Endothelial cell of umbilical vein (primary cell): ENCODE data around the gene C19orf44. TPM values are rescaled to one million over a fixed set of nuclear protein-coding genes. Genes with fewer than 3 reads are reported as not detected.

Source experiments
- BruUV-seq: library from RNA; stranded (reverse); fragments of 400-500 nt; replicated peaks from 2 replicates; lab custom pipeline; 2021; lab: Mats Ljungman, UMichigan
- CTCF ChIA-PET: fragments of 300-600, 350-600 bp; sonication (Branson Sonifier 250); formaldehyde crosslinking; loops from one replicate; lab custom pipeline; 2021; ENCODE audit warnings: antibody characterized with exemption, inconsistent platforms; lab: Charles Lee
- POLR2A ChIA-PET: fragments of 300-600, 350-600 bp; sonication (Branson Sonifier 250); formaldehyde crosslinking; loops from one replicate; lab custom pipeline; 2021; ENCODE audit warnings: antibody characterized with exemption, inconsistent platforms; lab: Charles Lee
- DNase-seq: peaks from one replicate; pipeline ENCODE4 v3.0.0-alpha.2; 2011; ENCODE audit warnings: low read depth, low spot score
- FAIRE-seq: peaks from 2 replicates; lab custom pipeline; 2011; peaks lifted over from hg19 to GRCh38; lab: Jason Lieb, UNC
- H2AFZ ChIP-seq: 2 replicates; pipeline ENCODE4 v1.6.0; 2012; ENCODE audit warnings: low read depth, low read length, control low read depth, inconsistent platforms
- H3K27ac ChIP-seq: 2 replicates; pipeline ENCODE4 v1.5.1; 2011; ENCODE audit warnings: low read depth, mild to moderate bottlenecking, control low read depth, low read length, moderate library complexity; ENCODE audit not compliant: insufficient read depth
- H3K27me3 ChIP-seq, 2 experiments: 2 replicates each; pipeline versions ENCODE4 v1.6.0 to v1.6.1; 2011; ENCODE audit warnings: low read length in 2 of 2, mixed read lengths in 1 of 2; ENCODE audit not compliant: control insufficient read depth in 2 of 2, insufficient read depth in 2 of 2
- H3K36me3 ChIP-seq, 2 experiments: 2 replicates in 1 of 2; 3 replicates in 1 of 2; pipeline ENCODE4 v1.5.1; 2011; ENCODE audit warnings: low read length in 2 of 2, mild to moderate bottlenecking in 1 of 2, moderate library complexity in 1 of 2; ENCODE audit not compliant: control insufficient read depth in 2 of 2, insufficient read depth in 2 of 2; ENCODE audit errors: extremely low read depth in 1 of 2
- H3K4me1 ChIP-seq: 3 replicates; pipeline ENCODE4 v1.5.1; 2011; ENCODE audit warnings: mild to moderate bottlenecking, low read length; ENCODE audit not compliant: control insufficient read depth, insufficient read depth; ENCODE audit errors: extremely low read depth
- H3K4me2 ChIP-seq: 2 replicates; pipeline ENCODE4 v1.6.1; 2011; ENCODE audit warnings: low read length, control low read depth, mixed read lengths; ENCODE audit not compliant: insufficient read depth
- H3K4me3 ChIP-seq, 3 experiments: fragments of 200-600 bp in 1 of 3; sonication (generic), shearing (Covaris generic) in 1 of 3; replicated peaks in 1 of 3; 2 replicates each; pipeline ENCODE4 v1.5.1; 2011 to 2016; ENCODE audit warnings: control low read depth in 3 of 3, low read length in 3 of 3, mild to moderate bottlenecking in 2 of 3, inconsistent platforms in 1 of 3, low read depth in 1 of 3, moderate library complexity in 1 of 3; ENCODE audit not compliant: insufficient read depth in 1 of 3
- H3K79me2 ChIP-seq: 2 replicates; pipeline ENCODE4 v1.6.0; 2012; ENCODE audit warnings: low read length, inconsistent platforms; ENCODE audit not compliant: control insufficient read depth, insufficient read depth
- H3K9ac ChIP-seq: replicated peaks from 2 replicates; pipeline ENCODE3; 2011; ENCODE audit warnings: low read length, control low read depth; ENCODE audit not compliant: insufficient read depth; ENCODE audit errors: extremely low read depth
- H3K9me1 ChIP-seq: replicated peaks from 3 replicates; pipeline ENCODE4 v1.6.0; 2011; ENCODE audit warnings: mild to moderate bottlenecking, low read length; ENCODE audit not compliant: control insufficient read depth, insufficient read depth; ENCODE audit errors: extremely low read depth
- H3K9me3 ChIP-seq: replicated peaks from 2 replicates; pipeline ENCODE4 v1.5.1; 2012; ENCODE audit warnings: low read length, inconsistent platforms; ENCODE audit not compliant: control insufficient read depth, insufficient read depth
- H4K20me1 ChIP-seq: replicated peaks from 2 replicates; pipeline ENCODE3; 2011; ENCODE audit warnings: mild to moderate bottlenecking, low read length; ENCODE audit not compliant: control insufficient read depth, insufficient read depth; ENCODE audit errors: extremely low read depth
- EZH2 ChIP-seq: IDR thresholded peaks from 2 replicates; pipeline ENCODE4 v1.6.1; 2012; ENCODE audit warnings: borderline replicate concordance, low read depth, mild to moderate bottlenecking, moderate library complexity, low read length, inconsistent platforms; ENCODE audit not compliant: severe bottlenecking
- FOS ChIP-seq: IDR thresholded peaks from 2 replicates; pipeline ENCODE4 v1.6.1; 2011; ENCODE audit warnings: mild to moderate bottlenecking, low read length, moderate library complexity, borderline replicate concordance; ENCODE audit not compliant: insufficient read depth
- GATA2 ChIP-seq: IDR thresholded peaks from 2 replicates; pipeline ENCODE4 v1.7.0; 2011; ENCODE audit warnings: low read depth, mild to moderate bottlenecking, moderate library complexity, mixed read lengths, low read length; ENCODE audit not compliant: insufficient read length, insufficient read depth
- JUN ChIP-seq: IDR thresholded peaks from 2 replicates; pipeline ENCODE4 v1.6.1; 2011; ENCODE audit warnings: borderline replicate concordance, low read depth; ENCODE audit not compliant: insufficient read length, insufficient read depth
- MYC ChIP-seq: IDR thresholded peaks from one replicate; pipeline ENCODE4 v1.6.1; 2011; ENCODE audit warnings: mild to moderate bottlenecking, low read depth, low read length
- POLR2A ChIP-seq: IDR thresholded peaks from 2 replicates; pipeline ENCODE4 v1.6.1; 2012; ENCODE audit warnings: low read depth, mild to moderate bottlenecking, control low read depth, low read length
- POLR2AphosphoS5 ChIP-seq: IDR thresholded peaks from 2 replicates; pipeline ENCODE4 v1.6.1; 2012; ENCODE audit warnings: low read depth, mild to moderate bottlenecking, control low read depth, low read length, moderate library complexity; ENCODE audit not compliant: insufficient read depth
- dilution Hi-C: fragments of 300-500 bp; cut with MboI; formaldehyde crosslinking; loops from one replicate; pipeline ENCODE4 v1.15.0; 2019; ENCODE audit warnings: low sequenced_read_pairs; ENCODE audit not compliant: extremely low pct_ligation_motif_present
- intact Hi-C: fragments of 100-400 bp; cut with micrococcal nuclease; formaldehyde crosslinking; loops from one replicate; pipeline ENCODE4 v1.10.0; 2022
- polyA plus RNA-seq, 4 experiments: library from polyadenylated mRNA; depleted of rRNA in 3 of 4; stranded (reverse) in 3 of 4; unstranded in 1 of 4; fragments of >200 nt; gene quantifications; 2 replicates each; pipeline versions ENCODE4 v1.2.1 to v1.2.3, GENCODE V29; 2011 to 2012; ENCODE audit warnings: missing spikeins in 1 of 4
- total RNA-seq: library from RNA; stranded (reverse); gene quantifications from 2 replicates; pipeline ENCODE4 v1.2.3, GENCODE V29; 2021
- TF ChIP-seq, protein P1 (sequence below): IDR thresholded peaks from 2 replicates; pipeline ENCODE4 v1.6.1; 2011; ENCODE audit not compliant: insufficient read depth, insufficient read length
- TF ChIP-seq, protein P2 (sequence below), 2 donors: IDR thresholded peaks; 1 replicate in 1 of 2; 2 replicates in 1 of 2; pipeline ENCODE4 v1.5.1; 2011; ENCODE audit warnings: low read length in 2 of 2, mild to moderate bottlenecking in 2 of 2, moderate library complexity in 2 of 2, control low read depth in 1 of 2, inconsistent platforms in 1 of 2, low read depth in 1 of 2; ENCODE audit not compliant: insufficient read depth in 1 of 2; ENCODE audit errors: extremely low read depth in 1 of 2

C19orf44 gene
- total and polyA plus RNA-seq, 2 donors (not counting 3 experiments of a cell fraction or from before 2014, with no cell fraction given): 3.5 to 4.3 TPM

DNA sequence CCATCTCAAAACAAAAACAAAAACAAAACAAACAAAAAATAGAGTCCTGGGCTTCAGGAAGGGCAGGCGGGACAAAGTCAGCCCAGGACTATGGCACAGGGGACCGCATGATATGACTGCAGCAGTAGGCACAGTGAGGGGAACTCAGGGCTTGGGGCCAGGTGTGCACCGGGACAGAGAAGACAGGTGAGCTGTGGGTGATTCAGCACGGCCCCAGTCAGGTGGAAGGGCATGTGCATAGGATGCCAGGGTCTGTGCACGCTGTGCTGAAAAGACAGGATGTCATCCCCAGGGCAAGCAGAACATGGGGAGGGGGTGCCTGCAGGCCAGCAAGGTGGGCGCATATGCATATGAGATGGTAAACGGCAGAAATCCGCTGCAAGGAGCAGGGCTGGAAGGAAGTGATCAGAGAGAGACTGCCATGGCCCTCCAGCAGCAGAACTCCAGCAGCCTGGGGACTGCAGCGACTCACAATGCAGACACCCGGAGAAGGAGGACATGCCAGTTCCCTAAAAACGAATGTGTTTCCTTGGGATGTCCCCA lies 39.5 kb upstream of the C19orf44 start:
- H3K27me3 ChIP-seq: no peaks in the 10 kb centered on the region
- no peak overlapping the region for H3K4me3 ChIP-seq
- intact Hi-C loops (no loop called here), dilution Hi-C loops (no loop called here)
- no peaks in the 10 kb centered on the region for H3K36me3 ChIP-seq
- no peak for DNase-seq
- H3K9ac ChIP-seq: no peak overlapping the region
- H3K4me1 ChIP-seq: peaks cover 19% of the 10 kb centered on the region
- FAIRE-seq: no peak
- peak overlapping the region; percentile 5 for H3K4me2 ChIP-seq
- TF ChIP-seq POLR2A (no peak), POLR2AphosphoS5 (no peak), JUN (no peak), GATA2 (no peak), MYC (no peak), EZH2 (no peak), FOS (no peak)
- TF ChIP-seq, protein P1, sequence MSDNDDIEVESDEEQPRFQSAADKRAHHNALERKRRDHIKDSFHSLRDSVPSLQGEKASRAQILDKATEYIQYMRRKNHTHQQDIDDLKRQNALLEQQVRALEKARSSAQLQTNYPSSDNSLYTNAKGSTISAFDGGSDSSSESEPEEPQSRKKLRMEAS: no peak
- TF ChIP-seq, protein P2, sequence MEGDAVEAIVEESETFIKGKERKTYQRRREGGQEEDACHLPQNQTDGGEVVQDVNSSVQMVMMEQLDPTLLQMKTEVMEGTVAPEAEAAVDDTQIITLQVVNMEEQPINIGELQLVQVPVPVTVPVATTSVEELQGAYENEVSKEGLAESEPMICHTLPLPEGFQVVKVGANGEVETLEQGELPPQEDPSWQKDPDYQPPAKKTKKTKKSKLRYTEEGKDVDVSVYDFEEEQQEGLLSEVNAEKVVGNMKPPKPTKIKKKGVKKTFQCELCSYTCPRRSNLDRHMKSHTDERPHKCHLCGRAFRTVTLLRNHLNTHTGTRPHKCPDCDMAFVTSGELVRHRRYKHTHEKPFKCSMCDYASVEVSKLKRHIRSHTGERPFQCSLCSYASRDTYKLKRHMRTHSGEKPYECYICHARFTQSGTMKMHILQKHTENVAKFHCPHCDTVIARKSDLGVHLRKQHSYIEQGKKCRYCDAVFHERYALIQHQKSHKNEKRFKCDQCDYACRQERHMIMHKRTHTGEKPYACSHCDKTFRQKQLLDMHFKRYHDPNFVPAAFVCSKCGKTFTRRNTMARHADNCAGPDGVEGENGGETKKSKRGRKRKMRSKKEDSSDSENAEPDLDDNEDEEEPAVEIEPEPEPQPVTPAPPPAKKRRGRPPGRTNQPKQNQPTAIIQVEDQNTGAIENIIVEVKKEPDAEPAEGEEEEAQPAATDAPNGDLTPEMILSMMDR (IDR thresholded peaks at IDR 0.05; ENCODE audit: extremely low read depth in 1 of 2, insufficient read depth in 1 of 2, low read depth in 1 of 2, low read length in 2 of 2): no peak
- H3K27ac ChIP-seq: no peak overlapping the region
- ChIA-PET POLR2A (interaction anchor here (0.6 kb wide), 1 partner anchor 10 kb away, joined by 3 read pairs; no protein-coding TSS in a partner anchor), CTCF (interaction anchor here (1.0 to 1.7 kb wide), 2 partner anchors 10 to 21 kb away, joined by 3 to 7 read pairs; no protein-coding TSS in a partner anchor)
- H3K9me1 ChIP-seq: no peaks in the 10 kb centered on the region
- H3K9me3 ChIP-seq: no peaks in the 10 kb centered on the region
- BruUV-seq: no TSS peak
- no peak overlapping the region for H2AFZ ChIP-seq
- H3K79me2 ChIP-seq: peaks cover 46% of the 10 kb centered on the region
- no peaks in the 10 kb centered on the region for H4K20me1 ChIP-seq
